H1 (cell line): ENCODE results near the gene DSE. TPM values are rescaled to one million over a fixed set of nuclear protein-coding genes. Genes with fewer than 3 reads are reported as not detected.

Source experiments
- CHD2 ChIP-seq: IDR thresholded peaks from 2 replicates; pipeline ENCODE4 v1.6.1; 2012; ENCODE audit warnings: low read length, improper control_type of control experiment
- GTF2F1 ChIP-seq: IDR thresholded peaks from 2 replicates; pipeline ENCODE4 v1.6.1; 2012; ENCODE audit warnings: low read depth, low read length, improper control_type of control experiment, borderline replicate concordance
- SP4 ChIP-seq: IDR thresholded peaks from 2 replicates; pipeline ENCODE4 v1.6.1; 2012; ENCODE audit warnings: low read length, inconsistent platforms
- SUZ12 ChIP-seq: fragments of 200-600 bp; sonication (generic); IDR thresholded peaks from 2 replicates; pipeline ENCODE4 v1.6.1; 2012; ENCODE audit warnings: mild to moderate bottlenecking, inconsistent platforms, low read length, moderate library complexity, mixed read lengths
- TBP ChIP-seq: IDR thresholded peaks from 2 replicates; pipeline ENCODE4 v1.6.1; 2011; ENCODE audit warnings: low read depth, low read length, improper control_type of control experiment
- TCF12 ChIP-seq: IDR thresholded peaks from 2 replicates; pipeline ENCODE4 v1.6.1; 2011; ENCODE audit warnings: low read depth, mild to moderate bottlenecking, low read length
- polyA plus RNA-seq, 7 experiments: library from polyadenylated mRNA; depleted of rRNA in 3 of 7; stranded (reverse) in 5 of 7; unstranded in 2 of 7; fragments of >200 nt in 5 of 7; fragments of 200-250 nt in 2 of 7; gene quantifications; 1 replicate in 5 of 7; 2 replicates in 1 of 7; 4 replicates in 1 of 7; pipeline versions ENCODE4 v1.2.1 to v1.2.3, GENCODE V29; 2011 to 2013; ENCODE audit warnings: missing spikeins in 2 of 7, mixed read lengths in 2 of 7
- total RNA-seq: library from RNA; stranded (reverse); fragmentation: NEBNext Ultra II Directional; extraction: Animal tissue kit (Norgen Biotek cat#: 25700); gene quantifications from 2 replicates; pipeline ENCODE4 v1.2.1, GENCODE V29; 2021
- TF ChIP-seq, protein P1 (sequence below): IDR thresholded peaks from 2 replicates; pipeline ENCODE4 v1.6.1; 2012; ENCODE audit warnings: inconsistent platforms

The DSE gene
- total and polyA plus RNA-seq, 2 of the 8 experiments (the other 6 are each of a cell fraction or from before 2014, with no cell fraction given), result 32.5 to 94.4 TPM

DNA sequence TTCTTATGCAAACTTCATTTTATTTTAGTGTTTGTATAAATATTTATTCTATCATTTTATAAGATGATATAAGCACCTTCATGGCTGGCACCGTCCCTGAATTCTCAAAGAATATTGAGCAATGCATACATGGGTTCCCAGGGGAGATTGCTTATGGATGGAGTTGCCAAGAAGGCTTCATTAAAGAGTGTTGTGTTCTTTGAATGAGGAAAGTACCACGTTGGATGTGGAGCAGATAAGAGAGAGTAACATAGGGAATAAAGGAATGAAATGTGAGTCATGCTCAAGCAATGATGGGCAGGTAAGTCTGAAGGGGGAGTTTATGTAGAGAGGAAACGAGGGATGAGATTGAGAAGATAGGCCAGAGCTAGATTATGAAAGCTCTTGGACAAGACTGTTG lies 10.3 kb downstream of the DSE start (continued):
- TF ChIP-seq TBP (no peak), SUZ12 (no peak), GTF2F1 (no peak), SP4 (no peak), CHD2 (no peak), TCF12 (no peak)
- TF ChIP-seq, protein P1, sequence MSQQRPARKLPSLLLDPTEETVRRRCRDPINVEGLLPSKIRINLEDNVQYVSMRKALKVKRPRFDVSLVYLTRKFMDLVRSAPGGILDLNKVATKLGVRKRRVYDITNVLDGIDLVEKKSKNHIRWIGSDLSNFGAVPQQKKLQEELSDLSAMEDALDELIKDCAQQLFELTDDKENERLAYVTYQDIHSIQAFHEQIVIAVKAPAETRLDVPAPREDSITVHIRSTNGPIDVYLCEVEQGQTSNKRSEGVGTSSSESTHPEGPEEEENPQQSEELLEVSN, result no peak
